Right kidney (tissue), 1 donor: ENCODE measurements around the gene CTNNA2.
"Not testable (repeated sequence)": the region's sequence is repeated elsewhere in the genome, so short reads cannot be mapped to it uniquely, and the experiment has no call there.

Source experiments
- DNase-seq: peaks from one replicate; pipeline ENCODE4 v3.0.0-alpha.2; 2016

CTNNA2 gene

GRCh38 chr2:80092474-80092873 is 579.6 kb downstream of the CTNNA2 start:
- no peak for DNase-seq

- DNase-seq: not testable (repeated sequence)
These were observed 585.7 kb downstream of the CTNNA2 start for GRCh38 chr2:80098503-80098902.

- DNase-seq: no peak
These were observed 589.2 kb downstream of the CTNNA2 start for GRCh38 chr2:80102026-80102425.

- DNase-seq: no peak
These were observed 592.3 kb downstream of the CTNNA2 start for GRCh38 chr2:80105015-80105640.

- no peak for DNase-seq
These were observed 598.3 kb downstream of the CTNNA2 start for GRCh38 chr2:80111185-80111584.

GRCh38 chr2:80112790-80113189 is 599.9 kb downstream of the CTNNA2 start:
- DNase-seq: no peak

- DNase-seq: no peak
These were observed 600.5 kb downstream of the CTNNA2 start for GRCh38 chr2:80113399-80113798.

GRCh38 chr2:80114812-80115211 is 602.0 kb downstream of the CTNNA2 start:
- DNase-seq: no peak

GRCh38 chr2:80117401-80117800 is 604.5 kb downstream of the CTNNA2 start:
- no peak for DNase-seq

GRCh38 chr2:80120866-80121265 is 608.0 kb downstream of the CTNNA2 start:
- no peak for DNase-seq

GRCh38 chr2:80122675-80123074 is 609.8 kb downstream of the CTNNA2 start:
- DNase-seq: no peak

GRCh38 chr2:80126596-80127189 is 613.8 kb downstream of the CTNNA2 start:
- no peak for DNase-seq

GRCh38 chr2:80128080-80128479 is 615.2 kb downstream of the CTNNA2 start:
- no peak for DNase-seq

- no peak for DNase-seq
These were observed 619.4 kb downstream of the CTNNA2 start for GRCh38 chr2:80132281-80132680.

GRCh38 chr2:80135001-80135400 is 622.1 kb downstream of the CTNNA2 start:
- no peak for DNase-seq

- DNase-seq: no peak
These were observed 623.5 kb downstream of the CTNNA2 start for GRCh38 chr2:80136338-80136737.

- no peak for DNase-seq
These were observed 626.1 kb downstream of the CTNNA2 start for GRCh38 chr2:80139001-80139400.

GRCh38 chr2:80141007-80141726 is 628.3 kb downstream of the CTNNA2 start:
- DNase-seq: no peak

GRCh38 chr2:80145499-80145898 is 632.6 kb downstream of the CTNNA2 start:
- no peak for DNase-seq

- not testable (repeated sequence) for DNase-seq
These were observed 633.9 kb downstream of the CTNNA2 start for GRCh38 chr2:80146757-80147156.

- no peak for DNase-seq
These were observed 634.8 kb downstream of the CTNNA2 start for GRCh38 chr2:80147690-80148089.

GRCh38 chr2:80148906-80149305 is 636.1 kb downstream of the CTNNA2 start:
- no peak for DNase-seq

GRCh38 chr2:80149991-80150390 is 637.1 kb downstream of the CTNNA2 start:
- DNase-seq: no peak

GRCh38 chr2:80151248-80151647 is 638.4 kb downstream of the CTNNA2 start:
- no peak for DNase-seq
